RWPE1 (cell line): Measurements from ENCODE around the gene MCM10.

Source experiments
- CTCF ChIA-PET: fragments of 350-600 bp; sonication (Branson Sonifier 250); formaldehyde crosslinking; extraction: SDS; loops from one replicate; lab custom pipeline; 2021; lab: Yijun Ruan, JAX
- POLR2A ChIA-PET: fragments of 400-600 bp; formaldehyde crosslinking; extraction: SDS; loops from one replicate; lab custom pipeline; 2020; ENCODE audit warnings: antibody characterized with exemption; ENCODE audit not compliant: low non-redundant PET; lab: Yijun Ruan, JAX
- DNase-seq: peaks from one replicate; pipeline ENCODE4 v3.0.0; 2012; ENCODE audit warnings: low spot score
- H3K27ac ChIP-seq: fragments of 450-650 bp; 2 replicates; pipeline ENCODE4 v1.5.1; 2017
- TF ChIP-seq, protein P1 (sequence below): fragments of 450-650 bp; conservative IDR thresholded peaks from 2 replicates; pipeline ENCODE4 v1.5.1; 2017; ENCODE audit warnings: low read depth, mild to moderate bottlenecking

Gene MCM10

DNA sequence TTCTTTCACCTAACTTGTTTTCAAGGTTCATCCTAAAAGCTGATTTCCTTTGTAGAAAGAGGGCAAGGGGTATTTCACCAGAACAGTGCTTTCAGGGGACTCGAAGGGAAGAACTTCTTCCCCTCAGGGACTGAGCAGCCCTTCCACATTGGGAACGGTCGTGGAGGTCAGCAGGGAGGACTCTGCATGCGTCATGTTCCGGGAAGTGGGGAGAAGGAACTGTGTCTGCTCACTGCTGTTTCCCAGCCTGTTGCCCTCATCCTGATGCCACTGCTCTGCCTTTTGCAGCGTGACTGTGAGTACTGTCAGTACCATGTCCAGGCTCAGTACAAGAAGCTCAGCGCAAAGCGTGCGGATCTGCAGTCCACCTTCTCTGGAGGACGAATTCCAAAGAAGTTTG is 27.2 kb downstream of the MCM10 start:
- no peak overlapping the region for H3K27ac ChIP-seq
- no peak for DNase-seq
- TF ChIP-seq, protein P1, sequence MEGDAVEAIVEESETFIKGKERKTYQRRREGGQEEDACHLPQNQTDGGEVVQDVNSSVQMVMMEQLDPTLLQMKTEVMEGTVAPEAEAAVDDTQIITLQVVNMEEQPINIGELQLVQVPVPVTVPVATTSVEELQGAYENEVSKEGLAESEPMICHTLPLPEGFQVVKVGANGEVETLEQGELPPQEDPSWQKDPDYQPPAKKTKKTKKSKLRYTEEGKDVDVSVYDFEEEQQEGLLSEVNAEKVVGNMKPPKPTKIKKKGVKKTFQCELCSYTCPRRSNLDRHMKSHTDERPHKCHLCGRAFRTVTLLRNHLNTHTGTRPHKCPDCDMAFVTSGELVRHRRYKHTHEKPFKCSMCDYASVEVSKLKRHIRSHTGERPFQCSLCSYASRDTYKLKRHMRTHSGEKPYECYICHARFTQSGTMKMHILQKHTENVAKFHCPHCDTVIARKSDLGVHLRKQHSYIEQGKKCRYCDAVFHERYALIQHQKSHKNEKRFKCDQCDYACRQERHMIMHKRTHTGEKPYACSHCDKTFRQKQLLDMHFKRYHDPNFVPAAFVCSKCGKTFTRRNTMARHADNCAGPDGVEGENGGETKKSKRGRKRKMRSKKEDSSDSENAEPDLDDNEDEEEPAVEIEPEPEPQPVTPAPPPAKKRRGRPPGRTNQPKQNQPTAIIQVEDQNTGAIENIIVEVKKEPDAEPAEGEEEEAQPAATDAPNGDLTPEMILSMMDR = no peak
- POLR2A ChIA-PET = no interaction called here
- CTCF ChIA-PET = no interaction called here

DNA sequence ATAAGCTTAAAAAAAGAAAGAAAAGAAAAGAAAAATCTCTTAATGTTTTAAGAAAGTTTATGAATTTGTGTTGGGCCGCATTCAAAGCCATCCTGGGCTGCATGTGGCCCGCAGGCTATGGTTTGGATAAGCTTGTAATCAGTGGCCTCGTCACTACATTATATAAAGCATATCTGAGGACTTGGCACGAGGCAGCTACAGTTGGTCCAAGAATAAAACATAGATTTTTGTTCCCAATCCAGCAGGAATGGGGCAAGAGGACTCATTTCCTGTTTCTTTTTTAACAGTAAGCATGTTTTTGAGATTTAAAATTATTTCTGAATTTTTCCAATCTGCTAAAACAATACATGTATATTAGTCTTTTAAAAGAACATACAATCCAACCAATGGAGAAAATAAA is 28.6 kb downstream of the MCM10 start:
- ChIA-PET CTCF (no interaction called here), POLR2A (no interaction called here)
- H3K27ac ChIP-seq = no peak overlapping the region
- DNase-seq = no peak
- TF ChIP-seq, protein P1 = no peak

- POLR2A ChIA-PET = no interaction called here
Observed at GRCh38 chr10:13190816-13191215, 29.5 kb downstream of the MCM10 start.

DNA sequence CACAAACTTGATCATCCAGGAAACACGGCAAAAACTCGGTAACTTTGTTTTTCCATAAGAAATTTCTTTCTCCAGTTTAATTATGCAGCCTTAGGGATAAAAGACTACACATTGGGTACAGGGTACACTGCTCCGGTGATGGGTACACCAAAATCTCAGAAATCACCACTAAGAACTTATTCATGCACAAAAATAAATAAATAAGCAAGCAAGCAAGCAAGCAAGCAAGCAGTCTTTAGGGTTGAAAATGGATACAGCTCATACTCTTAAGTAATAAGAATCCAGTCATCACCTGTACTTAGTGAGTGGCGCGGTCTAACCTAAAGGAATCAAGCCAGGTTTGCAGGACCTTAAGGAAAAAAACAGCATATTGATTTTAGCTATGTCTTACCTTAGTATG is 30.0 kb downstream of the MCM10 start:
- POLR2A ChIA-PET = no interaction called here
- CTCF ChIA-PET = no interaction called here
- TF ChIP-seq, protein P1 = no peak
- H3K27ac ChIP-seq = no peak overlapping the region
- DNase-seq = no peak

More at GRCh38 chr10:13190816-13191215, 29.5 kb downstream of the MCM10 start:
- no peak overlapping the region for H3K27ac ChIP-seq
- CTCF ChIA-PET = no interaction called here
- DNase-seq = no peak
- TF ChIP-seq, protein P1 = no peak

DNA sequence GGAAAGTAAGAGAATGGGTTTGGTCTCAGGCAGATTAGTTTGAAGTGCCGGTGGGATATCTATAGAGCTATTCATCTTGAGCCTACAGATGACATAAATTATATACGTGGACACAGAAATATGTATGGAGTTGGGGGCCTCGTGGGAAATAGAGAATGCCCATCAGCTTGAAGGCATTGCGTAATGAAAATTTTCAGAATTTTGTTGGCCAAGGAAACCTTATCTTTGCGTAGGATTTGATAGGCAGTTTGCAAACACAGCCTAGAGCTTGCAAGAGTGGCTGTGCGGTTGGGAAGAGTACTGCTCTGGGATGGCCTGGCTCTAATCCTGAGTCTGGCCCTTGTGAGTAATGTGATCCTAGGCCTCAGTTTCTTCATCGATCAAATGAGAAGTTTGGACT is 32.3 kb downstream of the MCM10 start:
- TF ChIP-seq, protein P1 = no peak
- POLR2A ChIA-PET = no interaction called here
- DNase-seq = no peak
- no peak overlapping the region for H3K27ac ChIP-seq
- CTCF ChIA-PET = interaction anchor here (0.5 to 0.7 kb wide), 2 partner anchors 109 to 709 kb away, joined by 3 read pairs; no protein-coding TSS in a partner anchor

DNA sequence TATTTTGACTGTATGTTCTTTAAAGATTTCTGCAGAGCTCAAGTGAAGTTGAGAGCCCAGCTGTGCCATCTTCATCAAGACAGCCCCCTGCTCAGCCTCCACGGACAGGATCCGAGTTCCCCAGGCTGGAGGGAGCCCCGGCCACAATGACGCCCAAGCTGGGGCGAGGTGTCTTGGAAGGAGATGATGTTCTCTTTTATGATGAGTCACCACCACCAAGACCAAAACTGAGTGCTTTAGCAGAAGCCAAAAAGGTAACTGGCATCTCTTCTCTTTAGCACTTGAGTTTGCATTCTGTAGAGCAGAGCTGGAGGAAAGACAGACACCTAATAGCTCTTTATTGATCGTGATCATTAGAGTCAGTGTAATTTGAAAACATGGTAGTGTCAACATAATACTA is 33.7 kb downstream of the MCM10 start:
- no peak overlapping the region for H3K27ac ChIP-seq
- POLR2A ChIA-PET = no interaction called here
- DNase-seq = no peak
- CTCF ChIA-PET = no interaction called here
- TF ChIP-seq, protein P1 = no peak

- no peak for DNase-seq
Observed at GRCh38 chr10:13201132-13201531, 39.8 kb downstream of the MCM10 start.

More at GRCh38 chr10:13201132-13201531, 39.8 kb downstream of the MCM10 start:
- POLR2A ChIA-PET = no interaction called here
- TF ChIP-seq, protein P1 = no peak
- H3K27ac ChIP-seq = no peak overlapping the region
- CTCF ChIA-PET = no interaction called here
